ENCODE measurements around the gene JARID2.

DNA sequence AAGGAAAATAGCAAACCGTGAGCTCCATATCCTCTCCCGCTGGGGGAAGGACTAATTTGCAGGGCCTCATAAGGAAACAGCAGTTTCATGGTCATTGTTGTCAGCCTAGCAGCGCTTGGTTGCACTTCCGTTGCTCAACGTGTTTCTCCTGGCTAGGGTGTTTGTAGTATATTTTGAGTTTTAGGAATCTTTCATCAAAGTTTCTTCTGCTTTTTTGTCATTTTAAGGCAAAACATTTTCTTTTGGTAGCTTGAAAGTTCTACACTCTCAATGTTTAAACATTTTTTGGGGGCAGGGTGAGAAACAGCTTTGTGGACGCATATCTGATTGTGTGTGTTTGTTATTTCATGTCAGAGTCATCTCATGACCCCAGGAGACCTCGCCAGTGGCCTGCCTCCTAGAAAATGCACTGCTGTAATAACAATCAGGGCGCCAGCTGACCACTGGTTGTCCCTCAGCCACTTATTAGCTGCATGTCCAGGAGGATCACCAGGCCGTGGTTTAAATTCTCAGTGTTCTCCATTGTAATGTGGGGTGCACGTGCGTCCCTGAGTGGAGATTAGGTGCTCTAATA lies 20.6 kb downstream of the JARID2 start:
- TF ChIP-seq, protein P1, sequence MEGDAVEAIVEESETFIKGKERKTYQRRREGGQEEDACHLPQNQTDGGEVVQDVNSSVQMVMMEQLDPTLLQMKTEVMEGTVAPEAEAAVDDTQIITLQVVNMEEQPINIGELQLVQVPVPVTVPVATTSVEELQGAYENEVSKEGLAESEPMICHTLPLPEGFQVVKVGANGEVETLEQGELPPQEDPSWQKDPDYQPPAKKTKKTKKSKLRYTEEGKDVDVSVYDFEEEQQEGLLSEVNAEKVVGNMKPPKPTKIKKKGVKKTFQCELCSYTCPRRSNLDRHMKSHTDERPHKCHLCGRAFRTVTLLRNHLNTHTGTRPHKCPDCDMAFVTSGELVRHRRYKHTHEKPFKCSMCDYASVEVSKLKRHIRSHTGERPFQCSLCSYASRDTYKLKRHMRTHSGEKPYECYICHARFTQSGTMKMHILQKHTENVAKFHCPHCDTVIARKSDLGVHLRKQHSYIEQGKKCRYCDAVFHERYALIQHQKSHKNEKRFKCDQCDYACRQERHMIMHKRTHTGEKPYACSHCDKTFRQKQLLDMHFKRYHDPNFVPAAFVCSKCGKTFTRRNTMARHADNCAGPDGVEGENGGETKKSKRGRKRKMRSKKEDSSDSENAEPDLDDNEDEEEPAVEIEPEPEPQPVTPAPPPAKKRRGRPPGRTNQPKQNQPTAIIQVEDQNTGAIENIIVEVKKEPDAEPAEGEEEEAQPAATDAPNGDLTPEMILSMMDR (IDR thresholded peaks at IDR 0.05) = no peak
- no peak for TF ChIP-seq POLR2A (IDR thresholded peaks at IDR 0.05)

Measured in heart left ventricle (tissue), 13 donors.